CD4-positive, CD25-positive, alpha-beta regulatory T cell (primary cell): ENCODE measurements around the gene CMTM8. TPM values are rescaled to one million over a fixed set of nuclear protein-coding genes. Genes with fewer than 3 reads are reported as not detected.
A peak's percentile ranks its signal among the peaks of the same experiment; 100 is the strongest.

ENCODE experiments used
- ATAC-seq, 2 donors: fragments of 150-1000 bp; cut with Tn5 transposase; one replicate each; pipeline ENCODE4 v1.10.0; 2021; ENCODE audit warnings: low read depth in 2 of 2, moderate number of reproducible peaks in 2 of 2, moderate library complexity in 1 of 2
- DNase-seq, 3 donors: peaks; one replicate each; pipeline versions ENCODE4 v3.0.0 to v3.0.0-alpha.2; 2012 to 2022; ENCODE audit warnings: mixed read lengths in 1 of 3
- H3K27ac ChIP-seq: one replicate; pipeline ENCODE4 v1.7.0; 2013; ENCODE audit warnings: mild to moderate bottlenecking, low read length; ENCODE audit not compliant: insufficient read depth, poor library complexity, severe bottlenecking
- H3K27me3 ChIP-seq: one replicate; pipeline ENCODE4 v1.7.0; 2013; ENCODE audit warnings: low read length; ENCODE audit not compliant: control insufficient read depth, insufficient read depth
- H3K36me3 ChIP-seq: one replicate; pipeline ENCODE4 v1.7.0; 2013; ENCODE audit warnings: mild to moderate bottlenecking, low read length, moderate library complexity; ENCODE audit not compliant: control insufficient read depth, insufficient read depth
- H3K4me1 ChIP-seq: 2 replicates; pipeline ENCODE4 v1.7.0; 2013; ENCODE audit warnings: mild to moderate bottlenecking, low read length; ENCODE audit not compliant: insufficient read depth, control insufficient read depth, poor library complexity, severe bottlenecking
- H3K4me3 ChIP-seq: one replicate; pipeline ENCODE4 v1.7.0; 2013; ENCODE audit warnings: low read depth, mild to moderate bottlenecking, low read length, moderate library complexity
- H3K9me3 ChIP-seq, 2 experiments: 1 replicate in 1 of 2; 2 replicates in 1 of 2; pipeline ENCODE4 v1.7.0; 2013; ENCODE audit warnings: low read length in 2 of 2, mild to moderate bottlenecking in 1 of 2, moderate library complexity in 1 of 2; ENCODE audit not compliant: control insufficient read depth in 2 of 2
- H3K27ac Mint-ChIP-seq, 3 donors: one replicate each; pipeline ENCODE4 v1.8.0; 2020 to 2022; ENCODE audit warnings: mild to moderate bottlenecking in 3 of 3, mixed read lengths in 3 of 3, moderate library complexity in 2 of 3
- H3K27me3 Mint-ChIP-seq: one replicate; pipeline ENCODE4 v1.8.0; 2022; ENCODE audit warnings: mild to moderate bottlenecking, mixed read lengths
- H3K36me3 Mint-ChIP-seq: one replicate; pipeline ENCODE4 v1.8.0; 2020; ENCODE audit warnings: mixed read lengths
- H3K4me1 Mint-ChIP-seq, 4 donors: one replicate each; pipeline ENCODE4 v1.8.0; 2020 to 2022; ENCODE audit warnings: mixed read lengths in 4 of 4, mild to moderate bottlenecking in 1 of 4
- H3K4me3 Mint-ChIP-seq, 4 donors: one replicate each; pipeline ENCODE4 v1.8.0; 2020 to 2022; ENCODE audit warnings: mild to moderate bottlenecking in 4 of 4, mixed read lengths in 4 of 4, moderate library complexity in 3 of 4
- H3K9me3 Mint-ChIP-seq, 7 donors: one replicate each; pipeline ENCODE4 v1.8.0; 2020 to 2022; ENCODE audit warnings: mixed read lengths in 7 of 7, mild to moderate bottlenecking in 3 of 7, moderate library complexity in 2 of 7
- polyA plus RNA-seq, 4 donors: library from polyadenylated mRNA; unstranded; fragments of 300-500 nt; fragmentation: Illumina TruSeq; gene quantifications; one replicate each; pipeline ENCODE4 v1.2.3, GENCODE V29; 2021
- total RNA-seq: library from RNA; stranded (reverse); gene quantifications from one replicate; pipeline ENCODE4 v1.2.3, GENCODE V29; 2022

CMTM8 gene
- total and polyA plus RNA-seq, 5 donors from 2014 or later: 5.8 to 14.6 (median 13.1) TPM

- H3K27ac ChIP-seq: no peak overlapping the region
These were observed 39.8 kb upstream of the CMTM8 start for GRCh38 chr3:32198714-32199113.

GRCh38 chr3:32200490-32200889 lies 38.0 kb upstream of the CMTM8 start:
- Mint-ChIP-seq H3K27ac (no peak overlapping the region), H3K27me3 (peaks cover 38% of the 10 kb centered on the region)
- no peak for ATAC-seq

More at GRCh38 chr3:32198714-32199113, 39.8 kb upstream of the CMTM8 start:
- DNase-seq (no peak), ATAC-seq (peak in 1 of 2 donors; percentile 31)
- Histone ChIP-seq H3K9me3 (no peaks in the 10 kb centered on the region), H3K27me3 (peaks cover 10% of the 10 kb centered on the region), H3K4me1 (no peaks in the 10 kb centered on the region), H3K4me3 (no peak overlapping the region), H3K36me3 (no peaks in the 10 kb centered on the region)
- Mint-ChIP-seq H3K9me3 (no peaks in the 10 kb centered on the region), H3K27me3 (peaks cover 29% of the 10 kb centered on the region), H3K27ac (no peak overlapping the region), H3K36me3 (no peaks in the 10 kb centered on the region), H3K4me3 (no peak overlapping the region), H3K4me1 (peaks cover 0 to 2% (median 0%) of the 10 kb centered on the region in 4 donors)

GRCh38 chr3:32200992-32201758 lies 37.3 kb upstream of the CMTM8 start:
- no peak for ATAC-seq
- no peak for DNase-seq
- Histone ChIP-seq H3K36me3 (no peaks in the 10 kb centered on the region), H3K27ac (no peak overlapping the region), H3K9me3 (no peaks in the 10 kb centered on the region), H3K27me3 (peaks cover 8% of the 10 kb centered on the region), H3K4me3 (no peak overlapping the region), H3K4me1 (no peaks in the 10 kb centered on the region)
- Mint-ChIP-seq H3K36me3 (no peaks in the 10 kb centered on the region), H3K27me3 (peaks cover 42% of the 10 kb centered on the region), H3K27ac (no peak overlapping the region), H3K4me1 (peaks cover 0 to 2% (median 0%) of the 10 kb centered on the region in 4 donors), H3K9me3 (no peaks in the 10 kb centered on the region), H3K4me3 (no peak overlapping the region)

More at GRCh38 chr3:32200490-32200889, 38.0 kb upstream of the CMTM8 start:
- H3K4me3 ChIP-seq: no peak overlapping the region
- no peaks in the 10 kb centered on the region for H3K9me3 ChIP-seq
- no peak overlapping the region for H3K4me3 Mint-ChIP-seq
- DNase-seq: no peak
- no peaks in the 10 kb centered on the region for H3K4me1 ChIP-seq
- H3K27me3 ChIP-seq: peaks cover 10% of the 10 kb centered on the region
- H3K36me3 Mint-ChIP-seq: no peaks in the 10 kb centered on the region
- H3K27ac ChIP-seq: no peak overlapping the region
- H3K4me1 Mint-ChIP-seq: peaks cover 0 to 2% (median 0%) of the 10 kb centered on the region in 4 donors
- H3K36me3 ChIP-seq: no peaks in the 10 kb centered on the region
- H3K9me3 Mint-ChIP-seq: no peaks in the 10 kb centered on the region

GRCh38 chr3:32202496-32202895 lies 36.0 kb upstream of the CMTM8 start:
- Histone ChIP-seq H3K27me3 (peaks cover 2% of the 10 kb centered on the region), H3K27ac (no peak overlapping the region), H3K9me3 (no peaks in the 10 kb centered on the region), H3K4me3 (no peak overlapping the region), H3K36me3 (no peaks in the 10 kb centered on the region), H3K4me1 (no peaks in the 10 kb centered on the region)
- ATAC-seq (no peak), DNase-seq (no peak)
- no peaks in the 10 kb centered on the region for H3K9me3 Mint-ChIP-seq
- H3K4me3 Mint-ChIP-seq: no peak overlapping the region
- H3K4me1 Mint-ChIP-seq: peaks cover 0 to 2% (median 0%) of the 10 kb centered on the region in 4 donors
- H3K27ac Mint-ChIP-seq: no peak overlapping the region
- peaks cover 42% of the 10 kb centered on the region for H3K27me3 Mint-ChIP-seq
- H3K36me3 Mint-ChIP-seq: no peaks in the 10 kb centered on the region

- Histone ChIP-seq H3K36me3 (no peaks in the 10 kb centered on the region), H3K27ac (no peak overlapping the region), H3K27me3 (peaks cover 2% of the 10 kb centered on the region), H3K4me1 (no peaks in the 10 kb centered on the region), H3K9me3 (no peaks in the 10 kb centered on the region), H3K4me3 (no peak overlapping the region)
- Mint-ChIP-seq H3K27me3 (peaks cover 32% of the 10 kb centered on the region), H3K4me3 (no peak overlapping the region), H3K36me3 (no peaks in the 10 kb centered on the region), H3K9me3 (no peaks in the 10 kb centered on the region), H3K27ac (no peak overlapping the region), H3K4me1 (peaks cover 0 to 2% (median 0%) of the 10 kb centered on the region in 4 donors)
- DNase-seq (no peak), ATAC-seq (no peak)
These were observed 34.6 kb upstream of the CMTM8 start for GRCh38 chr3:32203854-32204253.

- ATAC-seq: no peak
- Histone ChIP-seq H3K4me1 (no peaks in the 10 kb centered on the region), H3K9me3 (no peaks in the 10 kb centered on the region), H3K27me3 (no peaks in the 10 kb centered on the region), H3K4me3 (no peak overlapping the region), H3K27ac (no peak overlapping the region), H3K36me3 (no peaks in the 10 kb centered on the region)
- Mint-ChIP-seq H3K4me1 (no peaks in the 10 kb centered on the region), H3K27ac (no peak overlapping the region), H3K4me3 (no peak overlapping the region), H3K36me3 (no peaks in the 10 kb centered on the region), H3K9me3 (no peaks in the 10 kb centered on the region), H3K27me3 (peaks cover 13% of the 10 kb centered on the region)
- no peak for DNase-seq
These were observed 30.0 kb upstream of the CMTM8 start for GRCh38 chr3:32208447-32208846.

- no peaks in the 10 kb centered on the region for H3K4me1 ChIP-seq
- Mint-ChIP-seq H3K4me1 (no peaks in the 10 kb centered on the region), H3K36me3 (no peaks in the 10 kb centered on the region), H3K9me3 (peaks cover 0 to 11% (median 2%) of the 10 kb centered on the region in 7 donors), H3K27ac (no peak overlapping the region), H3K4me3 (no peak overlapping the region), H3K27me3 (peaks cover 22% of the 10 kb centered on the region)
- peaks cover 4 to 6% of the 10 kb centered on the region in 2 experiments for H3K9me3 ChIP-seq
- no peaks in the 10 kb centered on the region for H3K36me3 ChIP-seq
- no peak overlapping the region for H3K27ac ChIP-seq
- no peak overlapping the region for H3K4me3 ChIP-seq
- peaks cover 8% of the 10 kb centered on the region for H3K27me3 ChIP-seq
- DNase-seq: no peak
- no peak for ATAC-seq
These were observed 23.3 kb upstream of the CMTM8 start for GRCh38 chr3:32215185-32215584.
